ENCODE measurements around the gene YLPM1.

- TF ChIP-seq FOXM1 (IDR thresholded peaks at IDR 0.05; ENCODE audit: borderline replicate concordance, low read depth), result no peak
- TF ChIP-seq RAD21 (IDR thresholded peaks at IDR 0.05; ENCODE audit: low read depth), result no peak
- TF ChIP-seq CEBPB (IDR thresholded peaks at IDR 0.05), result no peak
- no peak for TF ChIP-seq YY1 (IDR thresholded peaks at IDR 0.05; ENCODE audit: low read depth)
- no peak for TF ChIP-seq REST (IDR thresholded peaks at IDR 0.05; ENCODE audit: low read depth)
- TF ChIP-seq MAX (IDR thresholded peaks at IDR 0.05), result no peak
These were observed 49.8 kb upstream of the YLPM1 start for GRCh38 chr14:74713395-74713735.

Measured in Ishikawa (cell line).